Erythroblast (primary cell): ENCODE measurements around the gene LGALS14.

ENCODE experiments used
- DNase-seq, 2 experiments: peaks; one replicate each; lab custom pipeline; 2025; lab: John Stamatoyannopoulos, UW
- GATA1 ChIP-seq: IDR thresholded peaks from 2 replicates; pipeline ENCODE4 v1.6.1; 2011; ENCODE audit warnings: low read depth, mild to moderate bottlenecking, control low read depth, low read length, moderate library complexity
- POLR2A ChIP-seq: IDR thresholded peaks from 2 replicates; pipeline ENCODE4 v1.6.1; 2011; ENCODE audit warnings: mild to moderate bottlenecking, low read length

The LGALS14 gene

DNA sequence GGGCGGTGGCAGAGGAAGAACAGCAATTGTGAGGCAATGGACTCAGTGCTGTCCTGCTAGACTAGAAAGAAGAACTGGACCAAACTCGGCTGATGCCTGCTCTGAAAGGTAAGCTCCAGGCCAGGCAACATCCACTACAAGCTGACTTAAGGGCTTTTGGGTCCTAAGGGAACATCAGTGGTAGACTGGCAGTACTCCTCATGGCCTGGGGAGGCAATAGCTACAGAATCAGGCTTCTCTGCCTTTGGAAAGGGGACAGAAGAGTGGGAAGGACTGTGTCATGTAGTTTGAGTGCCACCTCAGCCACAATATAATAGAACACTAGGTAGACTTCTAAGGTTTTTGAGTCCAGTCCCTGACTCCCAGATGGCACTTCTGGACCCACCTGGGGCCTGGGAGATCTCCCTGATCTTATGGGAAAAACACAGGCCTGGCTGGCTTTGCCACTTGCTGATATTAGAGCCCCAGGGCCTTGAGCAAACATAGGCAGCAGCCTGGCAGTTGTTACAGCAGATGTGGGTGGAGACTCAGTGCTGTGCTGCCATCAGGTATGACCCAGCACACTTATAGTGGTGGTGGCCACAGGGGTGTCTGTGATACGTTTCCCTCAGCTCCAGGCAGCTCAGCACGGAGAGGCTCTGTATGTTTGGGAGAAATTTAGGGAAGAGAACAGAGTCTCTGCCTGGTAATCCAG, 42.7 kb downstream of the LGALS14 start:
- DNase-seq = no peak

DNA sequence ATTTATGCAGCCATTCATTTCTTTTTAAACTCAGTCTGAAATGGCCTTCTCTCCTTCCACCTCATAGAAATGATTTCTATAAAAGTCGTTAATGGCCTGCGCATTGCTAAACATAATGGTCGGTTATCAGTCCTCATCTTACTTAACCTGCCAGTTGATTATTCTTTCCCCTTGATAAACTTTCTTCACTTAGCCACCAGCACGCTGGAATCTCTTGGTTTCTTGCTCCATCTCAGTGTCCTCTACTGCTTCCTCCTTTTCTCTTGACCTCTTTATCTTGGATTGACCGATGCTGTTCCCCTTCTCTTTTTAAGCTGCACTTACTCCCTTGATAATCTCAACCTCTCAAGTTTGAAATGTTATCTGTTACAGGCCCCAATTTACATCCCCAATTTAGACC, 45.7 kb downstream of the LGALS14 start:
- TF ChIP-seq POLR2A (no peak), GATA1 (no peak)
- DNase-seq = no peak

More for the DNA sequence above, 42.7 kb downstream of the LGALS14 start:
- TF ChIP-seq GATA1 (no peak), POLR2A (no peak)

DNA sequence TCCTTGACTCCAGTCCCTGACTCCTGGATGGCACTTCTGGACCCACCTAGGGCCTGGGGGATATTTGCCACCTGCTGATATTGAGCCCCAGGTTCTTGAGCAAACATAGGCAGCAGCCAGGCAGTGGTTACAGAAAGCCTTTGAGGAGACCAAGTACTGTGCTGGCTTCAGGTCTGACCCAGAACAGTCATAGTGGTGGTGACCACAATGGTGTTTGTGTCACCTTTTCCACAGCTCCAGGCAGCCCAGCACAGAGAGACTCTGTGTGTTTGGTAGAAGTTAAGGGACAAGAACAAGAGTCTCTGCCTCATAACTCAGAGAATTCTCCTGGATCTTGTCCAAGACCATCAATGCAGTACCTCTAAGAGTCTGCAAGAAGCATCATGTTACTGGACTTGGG, 48.1 kb downstream of the LGALS14 start:
- TF ChIP-seq POLR2A = no peak
- TF ChIP-seq GATA1 = no peak
- no peak for DNase-seq

DNA sequence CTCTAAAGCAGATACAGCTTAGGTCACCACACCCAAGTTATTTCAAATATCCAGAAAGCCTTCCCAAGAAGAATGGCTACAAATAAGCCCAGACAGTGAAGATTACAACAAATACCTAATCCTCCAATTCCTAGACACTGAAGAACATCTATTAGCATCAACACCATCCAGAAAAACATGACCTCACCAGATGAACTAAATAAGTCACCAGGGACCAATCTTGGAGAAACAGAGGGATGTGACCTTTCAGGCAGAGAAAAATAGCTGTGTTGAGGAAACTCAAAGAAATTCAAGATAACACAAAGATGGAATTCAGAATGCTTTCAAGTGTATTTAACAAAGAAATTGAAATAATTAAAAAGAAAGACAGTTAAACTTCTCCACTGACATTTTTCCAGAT, 48.5 kb downstream of the LGALS14 start:
- no peak for TF ChIP-seq GATA1
- DNase-seq = no peak

DNA sequence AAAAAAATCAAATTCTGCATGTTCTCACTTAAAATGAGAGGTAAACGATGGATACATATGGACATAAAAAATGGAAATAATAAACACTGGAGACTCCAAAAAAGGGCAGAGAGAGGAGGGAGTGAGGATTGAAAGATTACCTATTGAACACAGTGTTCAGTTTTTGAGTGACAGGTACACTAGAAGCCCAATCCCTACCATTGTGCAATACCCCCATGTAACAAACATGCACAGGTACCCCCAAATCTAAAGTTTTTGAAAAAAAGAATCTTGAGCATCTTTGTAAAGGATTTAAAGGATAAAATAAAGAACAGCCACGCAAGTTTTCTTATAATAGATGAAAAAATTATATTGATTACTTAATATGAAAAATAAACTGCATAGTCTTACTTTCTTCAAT, 50.3 kb downstream of the LGALS14 start:
- DNase-seq = no peak
- TF ChIP-seq POLR2A = no peak
- no peak for TF ChIP-seq GATA1

DNA sequence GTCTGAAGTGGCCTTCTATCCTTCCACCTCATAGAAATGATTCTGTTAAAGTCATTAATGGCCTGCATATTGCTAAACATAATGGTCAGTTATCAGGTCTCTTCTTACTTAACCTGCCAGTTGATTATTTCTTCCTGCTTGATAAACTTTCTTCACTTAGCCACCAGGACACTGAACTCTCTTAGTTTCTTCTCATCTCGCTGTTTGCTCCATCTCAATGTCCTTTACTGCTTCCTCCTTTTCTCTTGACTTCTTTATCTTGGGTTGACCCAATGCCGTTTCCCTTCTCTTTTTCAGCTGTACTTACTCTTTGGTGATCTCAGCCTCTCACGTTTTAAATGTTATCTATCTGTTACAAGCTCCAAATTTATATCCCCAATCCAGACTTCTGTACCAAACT, 50.7 kb downstream of the LGALS14 start:
- DNase-seq = no peak

More for the DNA sequence above, 50.7 kb downstream of the LGALS14 start:
- TF ChIP-seq POLR2A = no peak
- TF ChIP-seq GATA1 = no peak
